ENCODE results near the gene ALPI.
"Not testable (repeated sequence)": the region's sequence is repeated elsewhere in the genome, so short reads cannot be mapped to it uniquely, and the experiment has no call there.

DNA sequence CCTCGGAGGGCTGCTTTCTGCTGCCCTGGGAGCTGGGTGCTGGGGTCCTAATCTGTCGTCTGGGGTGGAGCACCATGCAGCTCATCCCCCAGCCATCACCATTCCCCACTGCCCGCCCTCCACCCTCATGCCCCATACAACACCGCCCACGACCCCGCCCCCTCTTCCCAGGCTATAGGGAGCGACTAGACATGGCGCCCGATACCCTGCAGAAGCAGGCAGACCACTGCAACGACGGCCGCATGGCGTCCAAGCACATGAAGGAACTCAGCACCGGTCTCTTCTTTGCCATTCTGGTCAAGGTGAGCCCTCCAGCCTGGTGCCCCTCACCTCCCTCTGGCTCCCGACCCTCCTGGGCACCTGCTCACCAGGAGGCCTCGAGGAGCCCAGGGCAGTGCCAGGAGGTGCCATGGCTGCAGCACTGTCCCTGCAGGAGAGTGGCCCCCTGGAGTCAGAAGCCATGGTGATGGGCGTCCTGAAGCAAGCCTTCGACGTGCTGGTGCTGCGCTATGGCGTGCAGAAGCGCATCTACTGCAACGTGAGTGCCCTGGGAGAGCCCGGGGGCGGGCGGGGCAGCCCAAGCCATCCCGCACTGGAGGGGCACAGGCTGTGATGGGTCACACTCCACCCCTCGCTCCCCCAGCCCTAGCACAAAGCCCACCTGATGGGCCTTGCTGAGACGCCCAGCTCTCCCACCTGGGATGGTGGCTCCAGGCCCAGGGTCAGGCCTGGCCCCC, 10.6 kb upstream of the ALPI start:
- not testable (repeated sequence) for TF ChIP-seq EZH2 (IDR thresholded peaks at IDR 0.05; ENCODE audit: borderline replicate concordance, insufficient read depth, low read depth, low read length, poor library complexity, severe bottlenecking)
- TF ChIP-seq, protein P1, sequence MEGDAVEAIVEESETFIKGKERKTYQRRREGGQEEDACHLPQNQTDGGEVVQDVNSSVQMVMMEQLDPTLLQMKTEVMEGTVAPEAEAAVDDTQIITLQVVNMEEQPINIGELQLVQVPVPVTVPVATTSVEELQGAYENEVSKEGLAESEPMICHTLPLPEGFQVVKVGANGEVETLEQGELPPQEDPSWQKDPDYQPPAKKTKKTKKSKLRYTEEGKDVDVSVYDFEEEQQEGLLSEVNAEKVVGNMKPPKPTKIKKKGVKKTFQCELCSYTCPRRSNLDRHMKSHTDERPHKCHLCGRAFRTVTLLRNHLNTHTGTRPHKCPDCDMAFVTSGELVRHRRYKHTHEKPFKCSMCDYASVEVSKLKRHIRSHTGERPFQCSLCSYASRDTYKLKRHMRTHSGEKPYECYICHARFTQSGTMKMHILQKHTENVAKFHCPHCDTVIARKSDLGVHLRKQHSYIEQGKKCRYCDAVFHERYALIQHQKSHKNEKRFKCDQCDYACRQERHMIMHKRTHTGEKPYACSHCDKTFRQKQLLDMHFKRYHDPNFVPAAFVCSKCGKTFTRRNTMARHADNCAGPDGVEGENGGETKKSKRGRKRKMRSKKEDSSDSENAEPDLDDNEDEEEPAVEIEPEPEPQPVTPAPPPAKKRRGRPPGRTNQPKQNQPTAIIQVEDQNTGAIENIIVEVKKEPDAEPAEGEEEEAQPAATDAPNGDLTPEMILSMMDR (IDR thresholded peaks at IDR 0.05): not testable (repeated sequence)

All from B cell (primary cell).